ENCODE measurements around the gene B3GALT5.

GRCh38 chr21:39613041-39613934, 548 bp downstream of the B3GALT5 start:
- TF ChIP-seq CTCF (IDR thresholded peaks at IDR 0.05), result no peak
- TF ChIP-seq EP300 (IDR thresholded peaks at IDR 0.05), result no peak
- TF ChIP-seq POLR2A (IDR thresholded peaks at IDR 0.05), result no peak
- TF ChIP-seq POLR2AphosphoS5 (IDR thresholded peaks at IDR 0.05), result no peak

Measured in gastroesophageal sphincter (tissue), 3 donors.